Sigmoid colon (tissue), 3 donors: ENCODE measurements around the gene CENATAC.

Source experiments
- POLR2A ChIP-seq, 2 donors: fragments of 450-650 bp; IDR thresholded peaks; one replicate each; pipeline ENCODE4 v1.6.1; 2016; ENCODE audit warnings: antibody characterized with exemption in 2 of 2, mild to moderate bottlenecking in 2 of 2, moderate library complexity in 2 of 2
- TF ChIP-seq, protein P1 (sequence below), 4 experiments: fragments of 450-650 bp in 3 of 4; fragments of 200-600 bp in 1 of 4; IDR thresholded peaks; one replicate each; pipeline ENCODE4 v1.5.1; 2016 to 2019; ENCODE audit warnings: antibody characterized with exemption in 4 of 4, mild to moderate bottlenecking in 3 of 4, moderate library complexity in 2 of 4

- TF ChIP-seq, protein P1, sequence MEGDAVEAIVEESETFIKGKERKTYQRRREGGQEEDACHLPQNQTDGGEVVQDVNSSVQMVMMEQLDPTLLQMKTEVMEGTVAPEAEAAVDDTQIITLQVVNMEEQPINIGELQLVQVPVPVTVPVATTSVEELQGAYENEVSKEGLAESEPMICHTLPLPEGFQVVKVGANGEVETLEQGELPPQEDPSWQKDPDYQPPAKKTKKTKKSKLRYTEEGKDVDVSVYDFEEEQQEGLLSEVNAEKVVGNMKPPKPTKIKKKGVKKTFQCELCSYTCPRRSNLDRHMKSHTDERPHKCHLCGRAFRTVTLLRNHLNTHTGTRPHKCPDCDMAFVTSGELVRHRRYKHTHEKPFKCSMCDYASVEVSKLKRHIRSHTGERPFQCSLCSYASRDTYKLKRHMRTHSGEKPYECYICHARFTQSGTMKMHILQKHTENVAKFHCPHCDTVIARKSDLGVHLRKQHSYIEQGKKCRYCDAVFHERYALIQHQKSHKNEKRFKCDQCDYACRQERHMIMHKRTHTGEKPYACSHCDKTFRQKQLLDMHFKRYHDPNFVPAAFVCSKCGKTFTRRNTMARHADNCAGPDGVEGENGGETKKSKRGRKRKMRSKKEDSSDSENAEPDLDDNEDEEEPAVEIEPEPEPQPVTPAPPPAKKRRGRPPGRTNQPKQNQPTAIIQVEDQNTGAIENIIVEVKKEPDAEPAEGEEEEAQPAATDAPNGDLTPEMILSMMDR (IDR thresholded peaks at IDR 0.05), result no peak
- TF ChIP-seq POLR2A (IDR thresholded peaks at IDR 0.05), result no peak
Observed at GRCh38 chr11:119052163-119052814, 54.4 kb downstream of the CENATAC start.
